NB4 (cell line): ENCODE measurements around the gene TMEM204.

ENCODE experiments used
- DNase-seq: peaks from one replicate; pipeline ENCODE4 v3.0.0; 2010; ENCODE audit warnings: low read depth
- H3K4me3 ChIP-seq: one replicate; pipeline ENCODE4 v1.5.1; 2011; ENCODE audit warnings: mild to moderate bottlenecking, low read depth, low read length, moderate library complexity
- MYC ChIP-seq: IDR thresholded peaks from 2 replicates; pipeline ENCODE4 v1.6.1; 2011; ENCODE audit warnings: low read depth, low read length
- POLR2A ChIP-seq: IDR thresholded peaks from 2 replicates; pipeline ENCODE4 v1.6.1; 2011; ENCODE audit warnings: mild to moderate bottlenecking; ENCODE audit not compliant: insufficient read length; ENCODE audit errors: extremely low read depth
- TF ChIP-seq, protein P1 (sequence below): IDR thresholded peaks from one replicate; pipeline ENCODE4 v1.5.1; 2012; ENCODE audit warnings: low read depth, low read length
- TF ChIP-seq, protein P2 (sequence below): IDR thresholded peaks from 2 replicates; pipeline ENCODE4 v1.6.1; 2011; ENCODE audit warnings: low read depth, low read length

The TMEM204 gene

DNA sequence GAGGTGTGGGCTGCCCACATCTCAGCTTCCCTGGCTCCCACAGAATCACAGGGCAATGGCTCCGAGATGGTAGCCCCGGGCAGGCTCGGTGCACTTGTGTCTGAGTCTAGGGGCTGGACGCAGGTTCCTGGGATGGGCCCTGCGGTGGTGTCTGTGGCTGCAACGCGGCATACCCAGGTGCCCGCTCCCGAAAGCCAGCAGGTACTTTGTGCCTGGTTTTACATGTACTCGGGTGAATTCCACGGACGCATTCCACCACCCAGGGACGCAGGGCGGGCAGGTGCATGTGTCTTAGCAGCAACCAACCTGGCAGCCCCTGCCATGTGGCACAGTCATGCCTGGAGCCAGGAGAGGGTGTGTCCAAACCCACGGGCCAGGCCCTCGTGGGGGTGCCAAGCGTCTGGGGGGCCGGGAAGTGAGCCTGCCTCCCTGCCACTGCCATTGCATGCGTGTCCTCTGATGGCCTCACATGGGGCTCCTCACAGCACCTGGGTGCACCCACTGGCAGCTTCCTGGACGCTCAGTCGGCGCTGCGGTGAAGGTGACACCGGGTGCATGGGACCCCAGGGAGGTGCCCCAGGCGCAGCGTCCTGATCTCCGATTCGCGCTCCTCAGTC lies 4.4 kb upstream of the TMEM204 start:
- TF ChIP-seq, protein P1, sequence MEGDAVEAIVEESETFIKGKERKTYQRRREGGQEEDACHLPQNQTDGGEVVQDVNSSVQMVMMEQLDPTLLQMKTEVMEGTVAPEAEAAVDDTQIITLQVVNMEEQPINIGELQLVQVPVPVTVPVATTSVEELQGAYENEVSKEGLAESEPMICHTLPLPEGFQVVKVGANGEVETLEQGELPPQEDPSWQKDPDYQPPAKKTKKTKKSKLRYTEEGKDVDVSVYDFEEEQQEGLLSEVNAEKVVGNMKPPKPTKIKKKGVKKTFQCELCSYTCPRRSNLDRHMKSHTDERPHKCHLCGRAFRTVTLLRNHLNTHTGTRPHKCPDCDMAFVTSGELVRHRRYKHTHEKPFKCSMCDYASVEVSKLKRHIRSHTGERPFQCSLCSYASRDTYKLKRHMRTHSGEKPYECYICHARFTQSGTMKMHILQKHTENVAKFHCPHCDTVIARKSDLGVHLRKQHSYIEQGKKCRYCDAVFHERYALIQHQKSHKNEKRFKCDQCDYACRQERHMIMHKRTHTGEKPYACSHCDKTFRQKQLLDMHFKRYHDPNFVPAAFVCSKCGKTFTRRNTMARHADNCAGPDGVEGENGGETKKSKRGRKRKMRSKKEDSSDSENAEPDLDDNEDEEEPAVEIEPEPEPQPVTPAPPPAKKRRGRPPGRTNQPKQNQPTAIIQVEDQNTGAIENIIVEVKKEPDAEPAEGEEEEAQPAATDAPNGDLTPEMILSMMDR: no peak
- TF ChIP-seq, protein P2, sequence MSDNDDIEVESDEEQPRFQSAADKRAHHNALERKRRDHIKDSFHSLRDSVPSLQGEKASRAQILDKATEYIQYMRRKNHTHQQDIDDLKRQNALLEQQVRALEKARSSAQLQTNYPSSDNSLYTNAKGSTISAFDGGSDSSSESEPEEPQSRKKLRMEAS: no peak
- TF ChIP-seq MYC (no peak), POLR2A (no peak)
- no peak overlapping the region for H3K4me3 ChIP-seq
- DNase-seq: no peak

- H3K4me3 ChIP-seq: no peak overlapping the region
- TF ChIP-seq, protein P2: no peak
- TF ChIP-seq, protein P1: no peak
- TF ChIP-seq MYC (no peak), POLR2A (no peak)
- DNase-seq: no peak
Observed at GRCh38 chr16:1530349-1530882, 3.0 kb upstream of the TMEM204 start.

DNA sequence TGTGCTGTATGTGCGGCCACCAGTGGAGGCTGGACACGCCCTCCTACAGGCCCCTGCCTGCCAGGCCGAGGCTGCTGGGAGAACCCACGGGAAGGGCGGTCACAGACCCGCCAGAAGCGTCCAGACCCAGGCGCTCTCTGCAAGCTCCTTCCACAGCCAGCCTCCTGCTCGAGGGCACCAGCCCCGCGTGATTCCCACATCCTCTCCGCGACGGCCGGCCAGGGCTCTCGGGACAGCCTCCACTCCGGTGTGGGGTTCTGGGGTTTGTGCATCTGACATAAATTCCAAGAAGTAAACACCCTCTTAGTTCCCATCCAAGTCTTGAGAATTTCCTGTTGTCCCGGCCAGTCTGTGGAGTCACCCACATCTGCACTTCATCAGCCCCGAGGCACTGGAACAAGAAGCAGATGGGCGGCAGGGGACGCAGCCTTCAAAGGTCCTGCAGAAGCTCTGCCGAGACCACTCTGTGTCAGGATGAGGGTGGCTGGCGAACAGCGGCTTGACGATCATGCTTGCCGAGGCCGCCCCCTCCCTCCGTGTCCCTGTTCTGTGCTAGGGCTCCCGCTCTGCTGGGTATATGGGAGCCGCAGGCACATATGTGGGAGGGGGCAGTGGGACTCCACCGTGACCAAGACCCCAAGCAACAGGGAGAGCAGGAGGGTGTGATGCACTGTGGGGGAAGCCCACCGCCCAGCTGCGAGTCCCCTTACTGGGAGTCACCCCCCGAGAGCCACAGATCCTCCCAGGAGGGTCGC lies 2.4 kb upstream of the TMEM204 start:
- no peak overlapping the region for H3K4me3 ChIP-seq
- no peak for DNase-seq
- TF ChIP-seq, protein P1: no peak
- TF ChIP-seq, protein P2: no peak
- TF ChIP-seq MYC: no peak
- TF ChIP-seq POLR2A: no peak

DNA sequence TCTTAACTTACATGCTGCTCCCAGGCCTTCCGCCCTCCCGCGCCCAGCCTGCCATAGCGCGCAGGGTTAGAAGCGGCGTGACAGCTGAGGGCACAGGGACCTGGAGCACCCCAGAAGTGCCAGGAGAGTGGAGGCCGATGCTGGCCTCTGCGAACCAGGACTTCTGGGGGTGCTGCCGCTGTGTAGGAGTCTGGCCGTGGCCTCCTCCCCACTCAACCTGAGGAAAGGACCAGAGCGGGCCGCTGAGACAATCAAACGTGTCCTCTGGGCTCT lies 1.9 kb upstream of the TMEM204 start:
- no peak for DNase-seq
- no peak for TF ChIP-seq MYC
- TF ChIP-seq, protein P1: no peak
- TF ChIP-seq POLR2A: no peak
- TF ChIP-seq, protein P2: no peak
- H3K4me3 ChIP-seq: no peak overlapping the region

DNA sequence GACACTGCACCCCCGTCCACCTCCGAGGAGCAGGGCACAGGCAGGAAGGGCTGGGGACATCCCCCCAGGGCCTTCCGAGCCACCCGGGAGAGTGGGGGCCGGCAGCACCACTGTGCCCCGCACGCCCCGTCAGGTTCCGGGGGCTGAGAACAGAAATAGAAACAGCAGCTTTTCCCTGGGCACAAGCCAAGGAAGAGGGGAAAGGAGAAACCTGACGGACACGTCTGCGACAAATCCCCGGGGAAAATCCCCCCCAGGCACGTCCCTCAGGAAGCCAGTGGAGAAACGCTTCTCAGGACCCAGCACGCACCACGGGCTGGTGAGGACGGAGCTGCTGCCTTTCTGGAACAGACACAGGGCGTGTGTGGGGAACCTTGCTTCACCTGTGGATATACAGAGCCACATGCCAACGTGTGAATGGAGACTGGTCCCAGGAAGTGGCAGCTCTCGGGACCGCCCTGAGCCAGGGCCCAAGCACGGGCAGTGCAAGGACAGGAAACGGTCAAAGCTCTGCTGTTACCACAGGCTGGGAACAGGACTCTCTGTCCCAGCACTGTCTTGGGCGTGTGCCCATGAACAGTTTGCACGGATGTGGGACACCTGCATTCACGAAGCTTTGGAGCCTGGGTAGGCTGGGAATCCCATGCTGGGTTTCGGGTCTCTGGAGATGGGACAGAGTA lies 1.2 kb upstream of the TMEM204 start:
- DNase-seq: no peak
- no peak for TF ChIP-seq MYC
- TF ChIP-seq, protein P1: no peak
- TF ChIP-seq POLR2A: no peak
- TF ChIP-seq, protein P2: no peak
- H3K4me3 ChIP-seq: no peak overlapping the region
